ENCODE data around the gene AGBL4.

GRCh38 chr1:48851638-48852037 is 1172.1 kb downstream of the AGBL4 start:
- TF ChIP-seq CTCF (IDR thresholded peaks at IDR 0.05 in 4 of 5, conservative IDR thresholded peaks at IDR 0.05 in 1 of 5) (no peak), POLR2A (IDR thresholded peaks at IDR 0.05) (no peak)
